Astrocyte of the hippocampus (primary cell): Measurements from ENCODE around the gene ADPRM.
"Not testable (repeated sequence)": the region's sequence is repeated elsewhere in the genome, so short reads cannot be mapped to it uniquely, and the experiment has no call there.

Source experiments
- DNase-seq: peaks from one replicate; pipeline ENCODE4 v3.0.0; 2011; ENCODE audit warnings: low read depth, low spot score

Gene ADPRM

DNA sequence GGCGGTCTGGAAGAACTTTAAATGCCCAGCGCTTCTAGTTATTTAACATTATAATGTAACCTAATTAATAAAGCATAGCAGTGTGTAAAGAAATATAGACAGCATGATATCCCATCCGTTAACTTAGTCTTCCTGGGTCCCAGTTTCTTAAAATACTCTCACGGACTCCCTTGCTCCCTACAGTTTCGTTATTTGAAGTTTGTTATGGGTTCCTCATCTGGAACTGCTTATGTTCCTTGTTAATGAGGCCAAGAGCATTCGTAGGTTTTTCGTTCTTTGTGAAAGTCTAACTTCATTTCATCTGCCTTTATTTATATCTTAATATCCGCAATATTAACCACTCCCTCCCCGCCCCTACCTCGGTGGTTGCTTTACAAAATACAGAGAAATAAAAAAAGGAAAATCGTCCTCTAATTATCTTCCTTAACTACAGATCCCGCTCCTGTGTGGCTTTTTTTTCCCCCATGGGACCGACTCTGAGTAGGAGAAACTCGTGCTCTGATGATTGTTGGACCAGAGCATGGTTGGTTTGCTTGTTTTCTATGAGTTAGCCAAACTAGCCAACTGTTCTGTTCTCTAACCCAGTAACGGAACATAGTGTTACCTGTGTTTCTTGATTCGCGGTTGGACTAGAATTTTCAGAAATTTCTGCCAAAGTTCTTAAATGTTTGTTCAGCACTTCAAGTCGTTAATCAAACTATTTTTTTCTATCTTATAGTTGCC lies 863 bp downstream of the ADPRM start:
- DNase-seq = no peak

DNA sequence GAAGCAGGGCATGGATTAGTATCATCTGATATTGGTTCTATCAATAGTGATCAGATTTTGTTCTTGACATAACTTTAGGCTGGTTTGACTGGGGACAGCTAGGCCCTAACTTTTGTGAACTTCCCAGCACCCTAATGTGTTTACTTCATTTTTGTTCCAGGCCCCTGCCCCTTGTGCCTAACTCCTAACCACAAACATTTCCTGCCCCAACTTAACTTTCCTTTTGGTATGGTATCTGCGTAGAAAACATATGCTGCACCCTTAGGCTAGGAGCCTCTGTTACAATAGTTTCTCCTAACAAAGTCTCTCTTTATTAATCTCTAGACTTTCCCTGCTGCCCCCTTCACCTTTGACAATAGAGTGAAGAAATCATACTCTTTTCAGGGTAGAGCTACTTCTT lies 2.5 kb downstream of the ADPRM start:
- DNase-seq = no peak

DNA sequence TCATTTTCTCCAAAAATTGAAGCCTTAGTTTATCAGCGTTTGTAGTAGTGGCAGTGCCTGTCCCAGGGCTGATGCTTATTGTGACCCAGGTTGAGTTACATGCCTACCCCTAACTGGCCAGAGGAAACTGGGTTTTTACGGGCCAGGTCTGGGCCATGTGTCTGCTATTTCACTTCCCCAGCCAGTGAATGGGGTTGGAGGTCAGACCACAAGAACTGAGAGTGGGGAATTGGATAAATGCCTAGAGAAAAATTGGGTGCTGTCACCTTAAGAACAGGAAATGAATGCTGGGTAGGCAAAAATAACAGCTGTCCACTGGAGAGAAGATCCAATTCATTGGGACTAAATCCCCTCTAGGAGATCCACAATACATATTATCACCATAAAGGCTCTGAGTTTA lies 5.2 kb downstream of the ADPRM start:
- no peak for DNase-seq

DNA sequence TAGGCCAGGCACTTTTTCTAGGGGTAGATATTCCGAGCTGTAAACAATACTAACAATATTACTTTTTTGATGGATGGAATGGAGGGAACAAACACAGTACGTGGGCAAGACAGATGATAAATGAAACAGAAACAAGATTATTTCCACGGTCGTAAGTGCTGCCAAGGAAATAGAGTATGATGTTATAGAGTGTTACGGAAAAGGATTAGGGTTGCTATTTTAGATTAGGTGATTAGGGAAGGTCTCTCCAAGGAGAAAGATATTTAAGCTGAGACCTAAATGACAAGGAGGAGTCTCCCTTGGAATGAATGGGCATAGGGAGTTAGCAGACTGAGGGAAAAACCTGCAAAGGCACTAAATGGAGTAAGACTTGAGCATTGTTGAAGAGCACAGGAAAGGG lies 8.3 kb downstream of the ADPRM start:
- DNase-seq = no peak

DNA sequence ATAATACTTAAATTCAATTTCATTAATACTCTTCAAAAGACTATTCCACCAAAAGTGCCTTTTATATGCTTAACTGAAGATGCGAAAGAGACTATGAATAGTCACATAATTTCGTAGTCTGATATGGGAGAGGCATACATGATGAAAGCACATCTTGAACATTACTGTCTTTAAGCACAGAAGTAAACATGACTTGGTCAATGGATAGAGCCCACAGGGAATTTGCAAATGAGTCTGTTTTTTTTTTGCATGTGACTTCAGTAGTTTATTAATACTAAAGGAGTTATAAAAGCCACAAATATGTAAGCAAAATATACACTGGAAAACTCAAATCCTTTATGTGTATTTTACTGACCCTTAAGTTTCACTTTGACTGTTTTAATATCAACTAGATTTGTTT lies 15.9 kb downstream of the ADPRM start:
- DNase-seq = no peak

DNA sequence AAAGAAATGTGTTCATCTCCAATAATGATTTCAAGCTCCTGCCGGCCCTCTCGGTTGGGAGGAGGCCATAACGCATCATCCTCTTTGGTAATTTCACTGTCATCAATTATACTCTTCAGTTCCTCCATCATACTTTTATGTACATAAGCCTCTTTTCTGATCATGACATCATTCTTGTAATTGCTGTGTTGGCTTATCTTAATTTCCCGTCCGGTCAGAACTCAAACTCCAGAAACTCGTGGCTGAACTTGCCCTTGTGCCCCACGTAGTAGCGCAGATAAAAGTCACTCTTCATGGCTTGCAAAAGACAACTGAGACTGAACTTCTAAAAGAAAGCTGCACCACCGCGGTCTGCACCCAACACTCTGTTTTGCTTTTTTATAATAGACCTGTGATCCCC lies 18.8 kb downstream of the ADPRM start:
- DNase-seq = no peak

DNA sequence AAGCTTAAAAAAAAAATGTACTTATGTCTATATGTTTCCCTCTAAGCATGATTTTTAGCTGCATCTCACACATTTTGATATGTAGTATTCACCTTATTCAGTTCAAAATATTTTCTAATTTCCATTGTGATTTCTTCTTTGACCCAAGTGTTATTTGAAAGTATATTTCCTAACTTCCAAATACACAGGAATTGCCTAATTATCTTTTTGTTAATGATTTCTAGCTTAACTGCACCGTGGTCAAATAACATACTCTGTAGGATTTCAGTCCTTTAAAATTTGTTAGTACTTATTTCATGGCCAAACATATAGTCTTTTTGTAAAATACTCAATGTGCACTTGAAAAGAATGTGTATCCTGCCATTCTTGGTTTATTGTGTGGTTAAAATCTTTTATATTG lies 21.2 kb downstream of the ADPRM start:
- no peak for DNase-seq

DNA sequence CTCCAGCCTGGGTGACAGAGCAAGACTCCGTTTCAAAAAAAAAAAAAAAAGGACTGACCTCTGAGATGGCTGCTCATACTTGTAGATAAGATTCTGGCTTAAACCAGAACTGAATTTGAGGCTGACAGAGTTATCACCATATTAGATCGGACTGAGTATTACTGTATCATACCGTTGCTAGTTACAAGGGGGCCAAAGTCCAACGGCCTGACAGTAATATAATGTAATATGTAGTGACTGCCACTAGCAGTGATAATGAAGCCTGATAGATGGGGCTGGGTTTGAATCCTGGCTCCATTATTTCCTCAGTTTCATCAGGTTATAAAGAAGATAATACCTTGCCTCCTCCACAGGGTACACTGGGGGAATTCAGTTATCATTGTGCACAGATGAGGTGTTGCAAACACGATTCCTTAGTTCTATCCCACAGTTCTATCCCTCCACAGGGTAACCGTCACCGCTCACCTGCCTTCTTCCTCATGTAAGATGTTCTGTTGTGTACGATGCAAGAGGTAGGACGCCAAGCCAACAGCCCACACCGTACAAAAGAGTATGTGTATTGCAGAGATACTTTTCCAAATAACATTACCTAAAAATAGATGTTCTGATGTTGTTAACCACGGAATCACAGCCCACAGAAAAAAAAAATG lies 27.3 kb downstream of the ADPRM start:
- no peak for DNase-seq

DNA sequence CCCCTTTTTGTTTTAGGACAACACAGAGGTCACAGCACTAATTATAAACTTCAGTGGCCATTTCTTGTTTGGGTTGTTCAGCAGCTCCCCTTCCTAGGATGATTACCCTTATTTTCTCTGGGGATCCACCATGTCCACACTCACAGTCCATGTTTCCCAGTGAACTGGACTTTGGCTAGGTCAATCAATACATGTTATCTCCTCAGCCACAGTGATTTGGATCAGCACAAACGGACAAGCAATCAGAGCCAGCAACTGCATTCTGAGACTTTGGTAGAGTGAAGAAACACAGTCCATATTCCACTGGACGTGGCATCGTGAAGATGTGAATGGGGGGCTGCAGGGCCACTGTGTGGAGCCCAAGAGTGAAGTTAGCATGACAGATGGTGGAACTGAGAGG lies 27.9 kb downstream of the ADPRM start:
- DNase-seq = no peak

DNA sequence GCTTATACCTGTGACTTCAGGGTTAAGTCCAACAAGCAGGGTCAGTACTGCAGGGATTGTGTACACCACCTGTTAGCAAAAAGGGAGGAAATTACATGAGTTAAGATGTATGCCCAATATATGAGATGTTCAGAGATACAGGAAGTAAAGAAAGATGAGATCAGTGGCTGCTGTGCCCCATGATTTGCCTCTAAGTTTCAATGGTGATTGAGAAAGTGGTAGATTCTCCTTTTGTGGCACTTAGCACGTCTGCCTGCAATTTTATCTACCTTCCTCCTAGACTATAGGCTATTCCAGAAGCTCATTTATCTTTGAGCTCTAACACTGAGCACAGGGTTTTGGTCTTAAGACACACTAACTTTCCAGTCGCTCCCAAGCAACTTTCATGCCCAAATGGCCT lies 28.8 kb downstream of the ADPRM start:
- DNase-seq = no peak

DNA sequence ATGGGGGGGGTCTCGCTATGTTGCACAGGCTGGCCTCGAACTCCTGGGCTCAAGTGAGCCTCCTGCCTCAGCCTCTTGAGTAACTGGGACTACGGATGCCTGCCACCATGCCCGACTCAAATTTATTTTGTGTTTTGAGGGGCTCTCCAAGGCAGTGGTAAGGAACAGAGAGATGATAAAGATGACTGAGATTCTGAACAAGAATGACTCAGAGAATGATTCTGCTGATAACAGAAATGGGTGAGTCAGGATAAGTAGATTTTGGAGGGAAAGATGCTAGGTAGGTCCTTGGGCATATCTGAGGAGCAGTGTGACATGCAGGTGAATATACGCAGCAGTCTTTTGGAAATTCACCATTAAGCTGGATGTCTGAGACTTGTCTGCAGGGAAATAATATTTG lies 29.8 kb downstream of the ADPRM start:
- DNase-seq = no peak

DNA sequence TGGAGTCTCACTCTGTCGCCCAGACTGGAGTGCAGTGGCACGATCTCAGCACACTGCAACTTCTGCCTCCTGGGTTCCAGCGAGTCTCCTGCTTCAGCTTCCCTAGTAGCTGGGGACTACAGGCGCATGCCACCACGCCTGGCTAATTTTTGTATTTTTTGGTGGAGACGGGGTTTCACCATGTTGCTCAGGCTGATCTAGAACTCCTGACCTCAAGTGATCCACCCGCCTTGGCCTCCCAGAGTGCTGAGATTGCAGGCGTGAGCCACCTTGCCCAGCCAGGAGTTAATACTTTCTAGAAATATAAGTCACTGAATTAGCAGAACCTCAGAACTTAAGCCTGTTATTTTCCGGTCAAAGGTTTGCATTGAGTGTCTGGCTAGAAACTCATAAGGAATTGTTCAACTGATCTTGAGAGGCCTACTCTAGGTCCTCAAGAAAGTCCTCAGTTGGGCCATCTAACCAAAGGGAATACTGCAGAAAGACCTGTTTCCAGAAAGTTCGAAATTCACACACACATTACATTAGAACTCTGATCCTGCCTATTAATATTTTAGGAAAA lies 31.0 kb downstream of the ADPRM start:
- no peak for DNase-seq

DNA sequence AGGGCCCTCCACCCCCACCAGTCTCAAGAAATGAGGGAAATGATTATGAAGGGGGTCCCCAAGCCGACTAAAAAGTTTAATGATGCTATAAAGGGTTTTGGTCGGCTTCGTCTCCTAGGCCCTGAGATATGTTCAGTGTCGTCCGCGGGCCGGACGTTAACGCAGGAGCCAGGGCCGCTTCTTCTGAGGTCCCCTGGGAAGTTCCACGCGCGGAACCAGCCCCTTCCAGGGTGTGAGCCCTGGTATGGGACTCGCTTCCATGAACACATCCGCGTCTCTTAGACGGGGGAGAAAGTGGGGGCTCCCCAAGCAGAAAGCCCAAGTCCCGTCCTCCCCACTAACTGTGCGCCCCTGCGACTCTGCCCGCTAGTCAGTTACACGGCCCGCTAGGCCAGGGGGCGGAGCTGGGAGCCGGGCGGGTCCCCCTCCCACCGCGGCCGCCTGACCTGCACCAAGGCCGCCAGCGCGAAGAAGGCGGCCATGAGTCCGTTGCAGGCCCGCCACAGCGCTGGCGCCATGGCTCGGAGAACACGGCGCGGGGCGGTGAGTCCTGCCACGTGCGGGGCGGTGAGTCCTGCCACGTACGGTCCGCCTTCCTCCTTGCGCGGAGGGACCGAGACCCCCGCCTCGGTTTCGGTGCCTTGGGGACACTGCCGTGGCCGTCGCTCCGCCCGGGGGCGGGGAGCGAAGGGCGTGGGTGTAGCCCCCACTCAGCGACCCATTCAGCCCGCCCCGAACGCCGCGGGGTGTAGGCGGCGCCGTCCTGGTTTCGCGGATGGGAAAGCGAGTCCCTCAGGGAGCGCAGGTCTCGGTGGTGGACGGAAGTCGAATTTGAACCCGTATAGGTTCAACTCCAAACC lies 32.2 kb downstream of the ADPRM start, which contains the start of gene TMEM220:
TMEM220 (minus strand) TSS at position 690 of the 860 bp plus-strand sequence; CDS start at position 518, 172 bp downstream.
- DNase-seq = peak; percentile 90

DNA sequence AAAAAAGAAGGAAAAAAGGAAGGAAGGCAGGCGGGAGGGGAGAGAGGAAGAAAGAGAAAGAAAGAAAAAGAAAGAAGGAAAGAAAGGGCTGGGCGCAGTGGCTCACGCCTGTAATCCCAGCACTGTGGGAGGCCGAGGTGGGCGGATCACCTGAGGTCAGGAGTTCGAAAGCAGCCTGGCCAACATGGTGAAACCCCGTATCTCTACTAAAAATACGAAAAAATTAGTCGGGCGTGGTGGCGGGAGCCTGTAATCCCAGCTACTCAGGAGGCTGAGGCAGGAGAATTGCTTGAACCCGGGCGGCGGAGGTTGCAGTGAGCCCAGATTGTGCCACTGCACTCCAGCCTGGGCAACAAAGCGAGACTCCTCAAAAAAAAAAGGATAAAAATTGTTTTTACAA lies 32.9 kb downstream of the ADPRM start:
- not testable (repeated sequence) for DNase-seq

DNA sequence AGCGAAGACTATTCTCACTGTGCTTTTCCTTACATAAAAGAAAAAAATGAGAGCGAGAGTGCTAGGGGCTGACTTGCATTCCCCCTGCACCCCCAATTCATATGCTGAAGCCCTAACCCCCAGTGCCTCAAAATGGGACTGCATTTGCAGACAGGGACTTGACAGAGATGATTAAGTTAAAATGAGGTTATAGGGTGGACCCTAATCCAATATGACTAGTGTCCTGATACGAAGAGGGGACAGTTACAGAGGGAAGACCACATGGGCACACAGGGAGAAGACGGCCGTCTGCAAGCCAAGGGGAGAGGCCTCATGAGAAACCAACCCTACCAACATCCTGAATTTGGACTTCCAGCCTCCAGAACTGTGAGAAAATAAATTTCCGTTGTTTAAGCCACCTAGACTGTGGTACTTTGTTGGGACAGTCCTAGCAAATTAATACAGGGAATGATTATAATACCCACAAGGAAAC lies 34.0 kb downstream of the ADPRM start:
- DNase-seq = no peak

DNA sequence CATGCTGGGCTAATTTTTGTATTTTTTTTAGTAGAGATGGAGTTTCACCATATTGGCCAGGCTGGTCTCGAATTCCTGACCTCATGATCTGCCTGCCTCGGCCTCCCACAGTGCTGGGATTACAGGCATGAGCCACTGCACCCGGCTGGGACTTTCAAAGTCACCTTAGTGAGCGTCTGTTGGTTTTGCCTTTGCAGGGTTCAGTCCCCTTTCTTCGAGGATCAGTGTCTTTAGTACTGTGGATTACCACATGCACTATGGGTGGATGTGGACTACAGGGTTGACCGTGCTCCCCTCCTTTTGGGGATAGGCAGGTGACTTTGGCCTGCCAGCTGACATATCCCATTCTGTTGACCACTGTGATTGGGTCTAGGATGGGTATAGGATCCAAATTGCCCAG lies 34.7 kb downstream of the ADPRM start:
- DNase-seq = not testable (repeated sequence)

DNA sequence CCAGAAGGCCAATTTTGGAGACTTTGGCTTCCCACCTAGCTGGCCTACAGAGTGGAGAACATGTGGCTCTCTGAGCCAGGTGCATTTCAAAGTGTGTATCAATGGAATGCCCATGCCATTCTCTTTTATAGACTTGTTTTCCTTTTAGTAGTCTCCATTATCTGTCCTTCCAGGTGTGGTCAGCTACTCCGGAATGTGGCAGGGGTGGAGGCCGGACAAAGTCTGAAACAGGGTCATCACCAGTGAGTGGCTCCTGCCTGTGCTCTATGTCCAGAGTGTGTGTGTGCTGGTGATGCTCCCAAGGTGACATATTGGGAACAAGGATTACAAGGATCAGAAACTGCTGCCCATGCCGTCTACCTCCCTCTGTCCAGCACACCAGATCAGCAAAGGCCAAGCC lies 36.3 kb downstream of the ADPRM start:
- DNase-seq = no peak

DNA sequence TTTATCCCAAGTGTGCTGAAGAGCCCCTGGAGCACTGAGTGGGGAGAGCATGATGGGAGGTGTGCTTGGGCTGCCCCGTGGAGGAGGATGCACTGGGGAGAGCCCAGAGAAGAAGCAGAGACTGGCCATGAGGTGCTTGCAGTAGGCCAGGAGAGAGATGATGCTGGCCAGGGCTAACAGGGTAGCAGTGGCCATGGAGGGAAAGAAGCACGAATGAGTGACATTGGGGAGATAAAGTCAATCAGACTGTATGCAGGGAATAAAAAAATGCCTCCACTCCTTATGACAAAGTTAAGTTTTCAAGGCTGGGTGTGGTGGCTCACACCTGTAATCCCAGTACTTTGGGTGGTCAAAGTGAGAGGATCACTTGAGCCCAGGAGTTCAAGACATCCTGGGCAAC lies 37.9 kb downstream of the ADPRM start:
- DNase-seq = no peak

DNA sequence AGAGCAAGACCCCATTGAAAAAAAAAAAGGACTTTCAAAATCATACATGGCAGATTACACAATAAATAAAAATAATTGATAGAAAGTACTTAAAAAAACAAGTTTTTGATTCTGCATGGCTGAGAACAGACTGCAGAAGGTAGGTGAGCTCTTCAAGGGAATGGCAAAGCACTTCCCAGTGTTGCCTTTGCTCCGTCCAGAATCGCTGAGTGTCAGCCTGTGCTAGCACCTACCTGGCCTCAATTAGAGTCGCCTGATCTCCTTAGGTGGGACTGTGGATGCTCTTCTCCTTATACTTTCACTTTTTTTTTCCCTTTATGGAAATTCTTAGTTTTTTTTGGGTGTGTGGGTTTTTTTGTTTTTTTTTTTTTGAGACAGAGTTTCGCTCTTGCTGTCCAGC lies 38.4 kb downstream of the ADPRM start:
- no peak for DNase-seq

DNA sequence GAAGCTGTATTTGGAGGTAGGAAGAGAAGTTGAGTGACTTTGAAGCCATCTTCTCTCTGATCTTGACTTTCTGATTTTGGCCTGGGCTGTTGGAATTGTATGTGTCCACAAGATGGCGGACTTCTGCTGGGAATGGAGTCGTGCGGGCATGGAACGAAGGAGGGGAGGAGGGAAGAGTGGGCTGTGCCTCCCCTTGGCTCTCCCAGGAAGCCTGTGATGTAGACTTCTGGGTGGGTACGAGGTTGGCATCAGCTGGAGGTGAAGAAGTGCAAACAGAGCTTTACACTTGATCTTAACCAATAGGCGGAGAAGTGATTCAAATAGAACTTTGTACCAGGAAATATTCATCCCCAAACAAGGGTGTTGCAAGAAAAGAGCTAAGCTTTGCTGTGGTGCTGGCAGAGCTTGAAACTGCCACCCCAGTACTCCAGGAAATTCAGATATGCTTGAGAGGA lies 39.8 kb downstream of the ADPRM start:
- DNase-seq = peak; percentile 79

DNA sequence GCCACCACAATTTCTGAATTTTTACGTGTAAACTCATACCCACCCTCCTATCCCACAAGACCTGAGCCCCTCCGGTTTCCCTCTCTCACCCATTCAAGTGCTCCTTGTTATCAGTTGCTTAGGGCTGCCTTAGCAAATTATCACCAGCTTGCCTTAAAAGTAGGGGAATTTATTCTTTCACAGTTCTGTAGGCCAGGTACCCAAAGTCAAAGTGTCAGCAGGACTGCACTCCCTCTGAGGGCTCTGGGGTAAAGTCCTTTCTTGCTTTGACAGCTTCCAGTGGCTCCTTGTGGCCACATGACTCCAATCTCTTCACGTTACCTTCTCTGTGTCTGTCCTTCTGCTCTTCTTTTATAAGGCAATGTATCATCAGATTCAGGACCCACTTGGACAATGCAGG lies 40.3 kb downstream of the ADPRM start:
- no peak for DNase-seq
